ENCODE measurements around the gene ADRA2B.

Gene ADRA2B
- long read RNA-seq, result 0 reads

- no peak within 1 kb of the TSS for H3K27ac ChIP-seq (replicated peaks)
- no peak for DNase-seq (ENCODE audit: low read depth in 1 of 2, low spot score in 1 of 2)
- peaks cover 20% of the 10 kb centered on the region for H3K27me3 ChIP-seq (ENCODE audit: insufficient read depth, poor library complexity, severe bottlenecking)
- TF ChIP-seq GABPA (IDR thresholded peaks at IDR 0.05; ENCODE audit: low read depth) (no peak), CTCF (IDR thresholded peaks at IDR 0.05; ENCODE audit: insufficient read depth, low read length) (no peak)
- peak within 1 kb of the TSS; percentile 28 for H3K4me3 ChIP-seq (replicated peaks; ENCODE audit: insufficient read depth, low read length)
Measured at GRCh38 chr2:96116424-96116878, at the start of gene ADRA2B. ADRA2B (minus strand) TSS chr2:96116571; CDS start chr2:96116149, 422 bp downstream.

GRCh38 chr2:96164459-96165184 is 48.3 kb upstream of the ADRA2B start:
- no peak for DNase-seq (ENCODE audit: low read depth in 1 of 2, low spot score in 1 of 2)
- Histone ChIP-seq H3K27ac (replicated peaks) (no peak overlapping the region), H3K27me3 (ENCODE audit: insufficient read depth, poor library complexity, severe bottlenecking) (no peaks in the 10 kb centered on the region), H3K4me3 (replicated peaks; ENCODE audit: insufficient read depth, low read length) (no peak overlapping the region)
- no peak for TF ChIP-seq SPI1 (IDR thresholded peaks at IDR 0.05; ENCODE audit: borderline replicate concordance, low read depth)

- DNase-seq (ENCODE audit: low read depth in 1 of 2, low spot score in 1 of 2), result no peak
- TF ChIP-seq GABPA (IDR thresholded peaks at IDR 0.05; ENCODE audit: low read depth) (no peak), REST (IDR thresholded peaks at IDR 0.05; ENCODE audit: insufficient replicate concordance, low read depth) (no peak), POLR2AphosphoS5 (IDR thresholded peaks at IDR 0.05; ENCODE audit: low read depth) (no peak), SPI1 (IDR thresholded peaks at IDR 0.05; ENCODE audit: borderline replicate concordance, low read depth) (no peak), CTCF (IDR thresholded peaks at IDR 0.05; ENCODE audit: insufficient read depth, low read length) (no peak)
- no peaks in the 10 kb centered on the region for H3K27me3 ChIP-seq (ENCODE audit: insufficient read depth, poor library complexity, severe bottlenecking)
- H3K4me3 ChIP-seq (replicated peaks; ENCODE audit: insufficient read depth, low read length), result no peak overlapping the region
- no peak overlapping the region for H3K27ac ChIP-seq (replicated peaks)
Measured at GRCh38 chr2:96163768-96164429, 47.5 kb upstream of the ADRA2B start.

- TF ChIP-seq POLR2AphosphoS5 (IDR thresholded peaks at IDR 0.05; ENCODE audit: low read depth), result no peak
- no peak for TF ChIP-seq REST (IDR thresholded peaks at IDR 0.05; ENCODE audit: insufficient replicate concordance, low read depth)
- no peak for TF ChIP-seq CTCF (IDR thresholded peaks at IDR 0.05; ENCODE audit: insufficient read depth, low read length)
- no peak for TF ChIP-seq SPI1 (IDR thresholded peaks at IDR 0.05; ENCODE audit: borderline replicate concordance, low read depth)
- no peak for TF ChIP-seq GABPA (IDR thresholded peaks at IDR 0.05; ENCODE audit: low read depth)
Measured at GRCh38 chr2:96163415-96163767, 47.0 kb upstream of the ADRA2B start.

More at GRCh38 chr2:96163415-96163767, 47.0 kb upstream of the ADRA2B start:
- Histone ChIP-seq H3K4me3 (replicated peaks; ENCODE audit: insufficient read depth, low read length) (no peak overlapping the region), H3K27me3 (ENCODE audit: insufficient read depth, poor library complexity, severe bottlenecking) (no peaks in the 10 kb centered on the region), H3K27ac (replicated peaks) (no peak overlapping the region)
- no peak for DNase-seq (ENCODE audit: low read depth in 1 of 2, low spot score in 1 of 2)

Measured in HL-60 (cell line).